HepG2 (cell line): ENCODE results near the gene CTNNA2. TPM values are rescaled to one million over a fixed set of nuclear protein-coding genes. Genes with fewer than 3 reads are reported as not detected.

Experiments used
- ATAC-seq: fragments of 200-7000 bp; cut with Tn5 transposase; 3 replicates; pipeline ENCODE4 v1.9.1; 2020; ENCODE audit warnings: mild to moderate bottlenecking, moderate library complexity
- BruUV-seq: library from RNA; stranded (reverse); fragments of 400-500 nt; replicated peaks from 2 replicates; lab custom pipeline; 2021; lab: Mats Ljungman, UMichigan
- CTCF ChIA-PET: fragments of 300-600 bp; formaldehyde crosslinking; extraction: SDS; loops from one replicate; lab custom pipeline; 2021; ENCODE audit warnings: low total read pairs, inconsistent platforms, low intra/inter-chr PET ratio; lab: Yijun Ruan, JAX
- POLR2A ChIA-PET: fragments of 350-600 bp; sonication (Branson Sonifier 250); formaldehyde crosslinking; loops from one replicate; lab custom pipeline; 2020; ENCODE audit warnings: antibody characterized with exemption, inconsistent platforms; lab: Yijun Ruan, JAX
- DNase-seq: peaks from one replicate; pipeline ENCODE4 v3.0.0-alpha.2; 2015; ENCODE audit warnings: low spot score
- FAIRE-seq: peaks from 3 replicates; lab custom pipeline; 2011; peaks lifted over from hg19 to GRCh38; lab: Jason Lieb, UNC
- H2AFZ ChIP-seq: one replicate; pipeline ENCODE4 v1.6.1; 2011; ENCODE audit warnings: low read length, inconsistent platforms
- H3K27ac ChIP-seq: fragments of 300-600 bp; 3 replicates; pipeline ENCODE4 v1.8.0; 2011; ENCODE audit warnings: mixed run types, mild to moderate bottlenecking, mixed read lengths, low read length, inconsistent platforms; ENCODE audit not compliant: insufficient read depth; ENCODE audit errors: extremely low read length
- H3K27me3 ChIP-seq, 2 experiments: fragments of 200-600 bp in 1 of 2; 2 replicates in 1 of 2; 3 replicates in 1 of 2; pipeline versions ENCODE4 v1.6.0 to v1.8.0; 2011; ENCODE audit warnings: low read length in 2 of 2, mild to moderate bottlenecking in 2 of 2, moderate library complexity in 2 of 2, inconsistent platforms in 1 of 2; ENCODE audit not compliant: insufficient read depth in 2 of 2, control insufficient read depth in 1 of 2
- H3K36me3 ChIP-seq, 2 experiments: fragments of 200-600 bp in 1 of 2; replicated peaks in 1 of 2; 2 replicates in 1 of 2; 3 replicates in 1 of 2; pipeline versions ENCODE4 v1.5.1 to v1.8.0; 2011; ENCODE audit warnings: low read length in 2 of 2, inconsistent platforms in 1 of 2; ENCODE audit not compliant: insufficient read depth in 2 of 2, control insufficient read depth in 1 of 2
- H3K4me1 ChIP-seq: 2 replicates; pipeline ENCODE4 v1.5.1; 2012; ENCODE audit warnings: low read length, inconsistent platforms; ENCODE audit not compliant: insufficient read depth
- H3K4me2 ChIP-seq: 2 replicates; pipeline ENCODE4 v1.6.0; 2011; ENCODE audit warnings: low read depth, low read length, inconsistent platforms
- H3K4me3 ChIP-seq, 3 experiments: fragments of 200-600 bp in 1 of 3; sonication (generic), shearing (Covaris generic) in 1 of 3; replicated peaks in 1 of 3; 2 replicates each; pipeline ENCODE4 v1.5.1; 2011 to 2016; ENCODE audit warnings: low read length in 3 of 3, inconsistent platforms in 2 of 3, low read depth in 2 of 3, mild to moderate bottlenecking in 2 of 3, control low read depth in 1 of 3, mixed read lengths in 1 of 3; ENCODE audit not compliant: insufficient read depth in 1 of 3
- H3K79me2 ChIP-seq: one replicate; pipeline ENCODE4 v1.6.1; 2011; ENCODE audit warnings: low read length, inconsistent platforms; ENCODE audit not compliant: insufficient read depth
- H3K9ac ChIP-seq: 2 replicates; pipeline ENCODE4 v1.6.0; 2011; ENCODE audit warnings: mild to moderate bottlenecking, low read depth, low read length, inconsistent platforms; ENCODE audit not compliant: insufficient read depth
- H3K9me3 ChIP-seq: 2 replicates; pipeline ENCODE4 v1.5.1; 2012; ENCODE audit warnings: mild to moderate bottlenecking, low read length
- H4K20me1 ChIP-seq: 2 replicates; pipeline ENCODE4 v1.6.0; 2011; ENCODE audit warnings: inconsistent platforms, mild to moderate bottlenecking, low read length, moderate library complexity; ENCODE audit not compliant: insufficient read depth
- FOXC1 ChIP-seq: sonication (generic); formaldehyde crosslinking; IDR thresholded peaks from 2 replicates; pipeline ENCODE4 v1.8.0; 2022; ENCODE audit warnings: mild to moderate bottlenecking, missing genetic modification reagents, borderline replicate concordance
- LCORL ChIP-seq, 2 experiments: fragments of 450-650 bp in 1 of 2; sonication (generic) in 1 of 2; formaldehyde crosslinking in 1 of 2; IDR thresholded peaks; 2 replicates each; pipeline versions ENCODE4 v1.5.0 to v1.6.1; 2017 to 2020; ENCODE audit warnings: antibody characterized with exemption in 1 of 2, missing genetic modification reagents in 1 of 2
- NCOA5 ChIP-seq: sonication (generic); formaldehyde crosslinking; IDR thresholded peaks from 2 replicates; pipeline ENCODE4 v1.4.0; 2020; ENCODE audit warnings: missing genetic modification reagents
- NKX3-1 ChIP-seq: sonication (generic); formaldehyde crosslinking; IDR thresholded peaks from 2 replicates; pipeline ENCODE4 v1.5.0; 2020; ENCODE audit warnings: missing genetic modification reagents
- SMAD9 ChIP-seq: sonication (generic); formaldehyde crosslinking; IDR thresholded peaks from 2 replicates; pipeline ENCODE4 v1.5.1; 2020; ENCODE audit warnings: mild to moderate bottlenecking, missing genetic modification reagents
- XRCC5 ChIP-seq: fragments of 200-400 bp; formaldehyde crosslinking; optimal IDR thresholded peaks from 2 replicates; pipeline ENCODE3; 2017; ENCODE audit warnings: mild to moderate bottlenecking, low read length
- ZFP41 ChIP-seq: sonication (generic); formaldehyde crosslinking; IDR thresholded peaks from 2 replicates; pipeline ENCODE4 v1.4.0; 2020; ENCODE audit warnings: mild to moderate bottlenecking, missing genetic modification reagents, borderline replicate concordance
- ZFP82 ChIP-seq: sonication (generic); formaldehyde crosslinking; IDR thresholded peaks from 2 replicates; pipeline ENCODE4 v1.5.1; 2020; ENCODE audit warnings: mild to moderate bottlenecking, missing genetic modification reagents, borderline replicate concordance
- ZKSCAN1 ChIP-seq: fragments of 150-350 bp; IDR thresholded peaks from 2 replicates; pipeline ENCODE4 v1.6.1; 2014; ENCODE audit warnings: low read length
- ZNF292 ChIP-seq: sonication (generic); formaldehyde crosslinking; IDR thresholded peaks from 2 replicates; pipeline ENCODE4 v1.8.1; 2022; ENCODE audit warnings: mild to moderate bottlenecking, low read depth, missing genetic modification reagents, borderline replicate concordance
- ZNF34 ChIP-seq: sonication (generic); formaldehyde crosslinking; IDR thresholded peaks from 2 replicates; pipeline ENCODE4 v1.4.0; 2020; ENCODE audit warnings: mild to moderate bottlenecking, missing genetic modification reagents, borderline replicate concordance
- ZNF451 ChIP-seq: sonication (generic); formaldehyde crosslinking; IDR thresholded peaks from 2 replicates; pipeline ENCODE4 v1.5.0; 2020; ENCODE audit warnings: mild to moderate bottlenecking, missing genetic modification reagents
- ZNF484 ChIP-seq: sonication (generic); formaldehyde crosslinking; IDR thresholded peaks from 2 replicates; pipeline ENCODE4 v1.5.1; 2020; ENCODE audit warnings: mild to moderate bottlenecking, low read depth, missing genetic modification reagents, borderline replicate concordance
- ZNF557 ChIP-seq: sonication (generic); formaldehyde crosslinking; IDR thresholded peaks from 2 replicates; pipeline ENCODE4 v1.4.0; 2020; ENCODE audit warnings: missing genetic modification reagents
- ZNF558 ChIP-seq: sonication (generic); formaldehyde crosslinking; IDR thresholded peaks from 2 replicates; pipeline ENCODE4 v1.9.0; 2022; ENCODE audit warnings: mild to moderate bottlenecking, missing genetic modification reagents, borderline replicate concordance
- ZNF768 ChIP-seq: sonication (generic); formaldehyde crosslinking; IDR thresholded peaks from 2 replicates; pipeline ENCODE4 v1.4.0; 2020; ENCODE audit warnings: missing genetic modification reagents
- WGBS: methylation state at CpG from one replicate; pipeline ENCODE4 v1.1.6; 2017; ENCODE audit warnings: low lambda C conversion rate; 5-methylcytosine and 5-hydroxymethylcytosine counted together
- in situ Hi-C: cut with HindIII; loops from 2 replicates; pipeline ENCODE4 v1.10.0; 2017; ENCODE audit warnings: low pct_unique_long_range_greater_than_20kb; ENCODE audit not compliant: extremely low pct_ligation_motif_present
- intact Hi-C: fragments of 100-400 bp; cut with micrococcal nuclease; formaldehyde crosslinking; loops from one replicate; pipeline ENCODE4 v1.10.0; 2022; ENCODE audit not compliant: unreplicated experiment
- polyA plus RNA-seq, 8 experiments: library from polyadenylated mRNA; depleted of rRNA in 3 of 8; stranded (reverse) in 7 of 8; unstranded in 1 of 8; fragments of >200 nt; fragmentation: Illumina TruSeq in 4 of 8; extraction: Trizol in 4 of 8; gene quantifications; 2 replicates each; pipeline versions ENCODE4 v1.2.1 to v1.2.3, GENCODE V29; 2011 to 2016; ENCODE audit warnings: low read depth in 4 of 8, missing spikeins in 1 of 8, mixed read lengths in 1 of 8; ENCODE audit not compliant: insufficient read depth in 1 of 8
- total RNA-seq, 5 experiments: library from RNA; depleted of rRNA; stranded (reverse); fragments of >200 nt; fragmentation: Illumina TruSeq; extraction: Trizol; gene quantifications; 2 replicates each; pipeline ENCODE4 v1.2.3, GENCODE V29; 2016; ENCODE audit warnings: low read depth in 1 of 5
- TF ChIP-seq, protein P1 (sequence below): sonication (generic); formaldehyde crosslinking; IDR thresholded peaks from 2 replicates; pipeline ENCODE4 v1.4.0; 2020; ENCODE audit warnings: mild to moderate bottlenecking, missing genetic modification reagents
- TF ChIP-seq, protein P2 (sequence below): sonication (generic); formaldehyde crosslinking; IDR thresholded peaks from 2 replicates; pipeline ENCODE4 v1.8.0; 2022; ENCODE audit warnings: missing genetic modification reagents, low read depth, mild to moderate bottlenecking, borderline replicate concordance

The CTNNA2 gene
- total and polyA plus RNA-seq, 2 of the 13 experiments (the other 11 are each of a cell fraction or from before 2014, with no cell fraction given): not detected

DNA sequence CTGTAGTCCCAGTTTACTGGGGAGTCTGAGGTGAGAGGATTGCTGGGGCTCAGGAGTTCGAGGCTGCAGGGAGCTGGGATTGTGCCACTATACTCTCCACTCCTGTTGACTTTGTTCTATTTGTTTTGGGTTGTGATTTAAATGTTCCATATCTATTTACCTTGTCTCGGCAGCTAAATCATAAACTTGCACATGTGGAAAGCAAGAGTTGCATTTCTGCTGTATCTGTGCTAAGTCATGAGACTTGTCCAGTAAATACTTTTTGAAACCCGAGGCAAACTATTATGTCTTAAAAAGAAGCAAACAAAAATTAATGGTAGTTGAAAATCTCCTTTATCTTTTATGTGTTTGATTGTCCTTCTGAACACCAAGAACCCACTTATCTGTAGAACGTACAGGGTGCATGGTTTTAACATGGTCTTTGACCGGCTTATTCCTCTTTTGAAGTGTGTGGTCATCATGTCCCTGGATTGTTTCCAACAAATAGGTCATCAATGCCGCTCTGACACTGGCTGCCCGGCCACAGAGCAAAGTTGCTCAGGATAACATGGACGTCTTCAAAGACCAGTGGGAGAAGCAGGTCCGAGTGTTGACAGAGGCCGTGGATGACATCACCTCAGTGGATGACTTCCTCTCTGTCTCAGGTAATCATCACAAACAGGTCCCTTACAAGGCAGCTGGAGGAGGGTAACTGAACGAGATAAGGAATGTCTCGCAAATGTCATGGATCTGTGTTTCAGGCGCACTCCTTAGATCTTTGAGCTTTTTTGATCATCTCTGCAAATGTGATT lies 1032.8 kb downstream of the CTNNA2 start:
- H3K4me1 ChIP-seq: no peaks in the 10 kb centered on the region
- ChIA-PET CTCF (no interaction called here), POLR2A (no interaction called here)
- no peaks in the 10 kb centered on the region for H4K20me1 ChIP-seq
- H3K27ac ChIP-seq: no peak overlapping the region
- ATAC-seq: no peak
- no peak overlapping the region for H3K4me3 ChIP-seq
- no peak for FAIRE-seq
- no TSS peak for BruUV-seq
- H3K4me2 ChIP-seq: no peak overlapping the region
- peak; percentile 5 for DNase-seq
- H3K9ac ChIP-seq: no peak overlapping the region
- 2% methylated on average over 13 of the region's 13 CpGs for WGBS
- H3K79me2 ChIP-seq: no peaks in the 10 kb centered on the region
- peaks cover 83% of the 10 kb centered on the region for H3K9me3 ChIP-seq
- no peaks in the 10 kb centered on the region for H3K27me3 ChIP-seq
- H3K36me3 ChIP-seq: no peaks in the 10 kb centered on the region
- intact Hi-C loops: no loop called here
- no peak overlapping the region for H2AFZ ChIP-seq
- in situ Hi-C loops: no loop called here
- peak; percentile 29 for TF ChIP-seq XRCC5
- TF ChIP-seq, protein P1, sequence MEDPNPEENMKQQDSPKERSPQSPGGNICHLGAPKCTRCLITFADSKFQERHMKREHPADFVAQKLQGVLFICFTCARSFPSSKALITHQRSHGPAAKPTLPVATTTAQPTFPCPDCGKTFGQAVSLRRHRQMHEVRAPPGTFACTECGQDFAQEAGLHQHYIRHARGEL (CRISPR knock-in tag): no peak

DNA sequence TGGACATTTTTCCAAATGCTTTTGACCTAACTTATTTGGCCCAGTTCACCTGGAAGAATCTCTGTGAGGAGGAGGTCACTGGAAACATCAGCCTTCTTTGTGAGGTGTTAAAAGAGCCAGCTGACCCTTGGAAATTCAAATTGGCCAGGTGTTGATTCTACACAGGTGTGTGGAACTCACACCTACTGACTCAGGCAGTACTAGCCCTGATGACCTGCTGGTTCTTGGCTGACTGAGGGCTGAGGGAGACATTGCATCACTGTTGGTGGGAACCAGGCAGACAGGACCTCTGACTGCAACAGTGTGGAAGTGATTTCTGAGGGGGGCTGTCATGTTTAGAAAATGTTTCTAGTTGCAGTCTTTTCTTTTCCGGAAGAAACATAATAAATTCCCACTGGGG lies 1033.9 kb downstream of the CTNNA2 start:
- Histone ChIP-seq H3K27ac (no peak overlapping the region), H2AFZ (no peak overlapping the region), H3K4me1 (no peaks in the 10 kb centered on the region), H4K20me1 (no peaks in the 10 kb centered on the region), H3K4me2 (no peak overlapping the region), H3K36me3 (no peaks in the 10 kb centered on the region), H3K9ac (no peak overlapping the region), H3K79me2 (no peaks in the 10 kb centered on the region), H3K9me3 (peaks cover 83% of the 10 kb centered on the region), H3K4me3 (no peak overlapping the region), H3K27me3 (no peaks in the 10 kb centered on the region)
- TF ChIP-seq ZNF34 (CRISPR knock-in tag) (no peak), LCORL (IDR thresholded peaks at IDR 0.05) (no peak), LCORL (CRISPR knock-in tag; IDR thresholded peaks at IDR 0.05) (no peak), ZNF557 (CRISPR knock-in tag) (no peak), FOXC1 (CRISPR knock-in tag) (no peak), ZNF292 (CRISPR knock-in tag) (no peak), NCOA5 (CRISPR knock-in tag) (no peak), ZNF451 (CRISPR knock-in tag) (no peak), NKX3-1 (CRISPR knock-in tag) (no peak), ZNF558 (CRISPR knock-in tag) (no peak), ZKSCAN1 (no peak), ZNF484 (no peak), ZFP82 (CRISPR knock-in tag) (no peak), SMAD9 (no peak), ZNF768 (CRISPR knock-in tag) (no peak), ZFP41 (CRISPR knock-in tag) (no peak)
- TF ChIP-seq, protein P2, sequence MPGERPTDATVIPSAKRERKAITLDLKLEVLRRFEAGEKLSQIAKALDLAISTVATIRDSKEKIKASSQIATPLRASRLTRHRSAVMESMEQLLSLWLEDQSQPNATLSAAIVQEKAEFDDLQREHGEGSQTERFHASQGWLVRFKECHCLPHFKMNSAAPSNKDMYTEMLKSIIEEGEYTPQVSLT (CRISPR knock-in tag): no peak
- DNase-seq (no peak), ATAC-seq (no peak), FAIRE-seq (no peak)
- in situ Hi-C loops: no loop called here
- 94% methylated on average over 1 of the region's 1 CpG for WGBS
- POLR2A ChIA-PET: no interaction called here
- intact Hi-C loops: no loop called here
- BruUV-seq: no TSS peak
- CTCF ChIA-PET: no interaction called here
